Adrenal gland (tissue), 19 donors: Measurements from ENCODE around the gene YWHAE. TPM values are rescaled to one million over a fixed set of nuclear protein-coding genes. Genes with fewer than 3 reads are reported as not detected.

ENCODE experiments used
- DNase-seq, 7 donors: peaks; one replicate each; pipeline ENCODE4 v3.0.0-alpha.2; 2019 to 2020
- H3K27ac ChIP-seq, 5 donors: fragments of 200-600 bp; sonication (generic) in 4 of 5; 1 replicate in 3 of 5; 2 replicates in 2 of 5; pipeline versions ENCODE4 v1.5.1 to v1.8.0; 2016 to 2020; ENCODE audit warnings: mild to moderate bottlenecking in 1 of 5
- H3K27me3 ChIP-seq: fragments of 200-600 bp; 2 replicates; pipeline ENCODE4 v1.8.0; 2021
- H3K36me3 ChIP-seq, 2 donors: fragments of 200-600 bp; replicated peaks in 1 of 2; 1 replicate in 1 of 2; 2 replicates in 1 of 2; pipeline versions ENCODE4 v1.5.1 to v1.8.0; 2018 to 2022
- H3K4me1 ChIP-seq, 2 donors: fragments of 200-600 bp; replicated peaks in 1 of 2; 1 replicate in 1 of 2; 2 replicates in 1 of 2; pipeline versions ENCODE4 v1.5.1 to v1.8.0; 2018 to 2021
- H3K4me3 ChIP-seq, 4 donors: fragments of 200-600 bp; sonication (generic) in 3 of 4; one replicate each; pipeline ENCODE4 v1.5.1; 2016 to 2018
- H3K9me3 ChIP-seq, 3 donors: fragments of 200-600 bp; sonication (generic) in 1 of 3; replicated peaks in 1 of 3; 1 replicate in 2 of 3; 2 replicates in 1 of 3; pipeline versions ENCODE4 v1.5.1 to v1.8.0; 2016 to 2021
- CTCF ChIP-seq, 6 experiments: fragments of 450-650 bp in 4 of 6; fragments of 200-600 bp in 2 of 6; sonication (generic) in 1 of 6; IDR thresholded peaks; 1 replicate in 5 of 6; 2 replicates in 1 of 6; pipeline versions ENCODE4 v1.5.1 to v1.8.0; 2016 to 2021; ENCODE audit warnings: antibody characterized with exemption in 6 of 6, mild to moderate bottlenecking in 2 of 6, moderate library complexity in 1 of 6
- POLR2A ChIP-seq, 2 donors: fragments of 450-650 bp; IDR thresholded peaks; one replicate each; pipeline ENCODE4 v1.6.1; 2017; ENCODE audit warnings: antibody characterized with exemption in 2 of 2, mild to moderate bottlenecking in 2 of 2, moderate library complexity in 1 of 2
- WGBS, 4 donors: extraction: QIAGEN DNeasy Blood & Tissue Kit in 2 of 4; methylation state at CpG; one replicate each; pipeline versions ENCODE4 v1.1.5 to v1.1.7; 2013 to 2017; 5-methylcytosine and 5-hydroxymethylcytosine counted together
- intact Hi-C, 2 donors: fragments of 100-400 bp; cut with DNase I; formaldehyde crosslinking; loops; one replicate each; pipeline versions ENCODE4 v1.14.1 to v1.15.0; 2022 to 2023
- long read RNA-seq, 10 donors: library from polyadenylated mRNA in 3 of 10; unstranded in 2 of 10; stranded (forward) in 1 of 10; transcript quantifications; one replicate each; pipeline ENCODE4 v2.0.0 and lab custom pipeline, GENCODE V29; 2021 to 2026
- polyA plus RNA-seq, 3 donors: library from polyadenylated mRNA; stranded (reverse); fragments of 200-250 nt in 2 of 3; fragments of 350-450 nt in 1 of 3; fragmentation: Illumina TruSeq in 1 of 3; extraction: RNeasy Lipid Tissue Mini Kit (QIAGEN cat#74804) in 1 of 3; gene quantifications; one replicate each; pipeline ENCODE4 v1.2.3, GENCODE V29; 2013 to 2014
- total RNA-seq, 9 donors: library from RNA; depleted of rRNA in 4 of 9; stranded (reverse); fragments of >200 nt in 4 of 9; fragments of 120-200 nt in 1 of 9; fragmentation: NEBNext Ultra II Directional in 1 of 9; extraction: Animal tissue kit (Norgen Biotek cat#: 25700) in 1 of 9; gene quantifications; one replicate each; pipeline versions ENCODE4 v1.1.0 to v1.2.4, GENCODE V29; 2013 to 2023
- donor health status: healthy with polysubstance abuse.
- donor health status: Bipolar disorder and iron deficiency.
- donor health status: DM: yes; HTN: yes; CAD: no.
- donor health status: DM: no; HTN: no; CAD: no.
- donor health status: DM: no; HTN: no; CAD: no.
- donor health status: DM: yes; HTN: yes; CAD: no.

The YWHAE gene
- 100 to 1,000 TPM; 310 to 744 (median 539) TPM for total RNA-seq
- polyA plus RNA-seq: 100 to 1,000 TPM; 340 to 884 (median 511) TPM
- long read RNA-seq, donor 1, transcript YWHAE-201 (6 exons, 2,211 nt): major isoform, 222 of 305 reads
- long read RNA-seq, donor 1, transcript YWHAE-204 (3 exons, 691 nt): minor isoform, 11 of 305 reads
- long read RNA-seq, donor 1, transcript YWHAE-205 (2 exons, 465 nt): minor isoform, 57 of 305 reads
- long read RNA-seq, donor 1, partial matches to known transcripts: 5 of 305 reads
- long read RNA-seq, donor 1, other reads (novel, unspliced or antisense): 0 of 305 reads
- long read RNA-seq, donor 2, transcript YWHAE-205 (2 exons, 465 nt): minor isoform, 64 of 280 reads
- long read RNA-seq, donor 2, transcript YWHAE-201 (6 exons, 2,211 nt): major isoform, 121 of 280 reads
- long read RNA-seq, donor 2, transcript YWHAE-204 (3 exons, 691 nt): minor isoform, 8 of 280 reads
- long read RNA-seq, donor 2, transcript YWHAE-208 (7 exons, 1,818 nt): minor isoform, 9 of 280 reads
- long read RNA-seq, donor 2, partial matches to known transcripts: 74 of 280 reads
- long read RNA-seq, donor 2, other reads (novel, unspliced or antisense): 0 of 280 reads
- long read RNA-seq, donor 3, transcript YWHAE-205 (2 exons, 465 nt): minor isoform, 39 of 236 reads
- long read RNA-seq, donor 3, transcript YWHAE-201 (6 exons, 2,211 nt): major isoform, 163 of 236 reads
- long read RNA-seq, donor 3, partial matches to known transcripts: 23 of 236 reads
- long read RNA-seq, donor 3, other reads (novel, unspliced or antisense): 0 of 236 reads
- long read RNA-seq, donor 4, transcript YWHAE-201 (6 exons, 2,211 nt): major isoform, 147 of 197 reads
- long read RNA-seq, donor 4, transcript YWHAE-208 (7 exons, 1,818 nt): minor isoform, 5 of 197 reads
- long read RNA-seq, donor 4, partial matches to known transcripts: 2 of 197 reads
- long read RNA-seq, donor 4, other reads (novel, unspliced or antisense): 39 of 197 reads
- long read RNA-seq, donor 5, transcript YWHAE-201 (6 exons, 2,211 nt): major isoform, 325 of 356 reads
- long read RNA-seq, donor 5, transcript YWHAE-208 (7 exons, 1,818 nt): minor isoform, 17 of 356 reads
- long read RNA-seq, donor 5, partial matches to known transcripts: 4 of 356 reads
- long read RNA-seq, donor 5, other reads (novel, unspliced or antisense): 8 of 356 reads
- long read RNA-seq, donor 6, transcript YWHAE-201 (6 exons, 2,211 nt): major isoform, 89 of 176 reads
- long read RNA-seq, donor 6, partial matches to known transcripts: 7 of 176 reads
- long read RNA-seq, donor 6, other reads (novel, unspliced or antisense): 71 of 176 reads
- long read RNA-seq, donor 7, transcript YWHAE-201 (6 exons, 2,211 nt): major isoform, 60 of 180 reads
- long read RNA-seq, donor 7, transcript YWHAE-205 (2 exons, 465 nt): minor isoform, 36 of 180 reads
- long read RNA-seq, donor 7, transcript YWHAE-204 (3 exons, 691 nt): minor isoform, 7 of 180 reads
- long read RNA-seq, donor 7, partial matches to known transcripts: 76 of 180 reads
- long read RNA-seq, donor 7, other reads (novel, unspliced or antisense): 0 of 180 reads
- long read RNA-seq, donor 8, transcript YWHAE-205 (2 exons, 465 nt): minor isoform, 53 of 374 reads
- long read RNA-seq, donor 8, transcript YWHAE-201 (6 exons, 2,211 nt): major isoform, 211 of 374 reads
- long read RNA-seq, donor 8, transcript YWHAE-204 (3 exons, 691 nt): minor isoform, 22 of 374 reads
- long read RNA-seq, donor 8, transcript YWHAE-208 (7 exons, 1,818 nt): minor isoform, 12 of 374 reads
- long read RNA-seq, donor 8, partial matches to known transcripts: 73 of 374 reads
- long read RNA-seq, donor 8, other reads (novel, unspliced or antisense): 0 of 374 reads
- long read RNA-seq, donor 9, transcript YWHAE-205 (2 exons, 465 nt): minor isoform, 55 of 271 reads
- long read RNA-seq, donor 9, transcript YWHAE-204 (3 exons, 691 nt): minor isoform, 5 of 271 reads
- long read RNA-seq, donor 9, transcript YWHAE-213 (1 exons, 1,374 nt): minor isoform, 18 of 271 reads
- long read RNA-seq, donor 9, transcript YWHAE-201 (6 exons, 2,211 nt): major isoform, 127 of 271 reads
- long read RNA-seq, donor 9, partial matches to known transcripts: 56 of 271 reads
- long read RNA-seq, donor 9, other reads (novel, unspliced or antisense): 5 of 271 reads
- long read RNA-seq, donor 10, transcript YWHAE-205 (2 exons, 465 nt): minor isoform, 22 of 199 reads
- long read RNA-seq, donor 10, transcript YWHAE-204 (3 exons, 691 nt): minor isoform, 9 of 199 reads
- long read RNA-seq, donor 10, transcript YWHAE-201 (6 exons, 2,211 nt): major isoform, 70 of 199 reads
- long read RNA-seq, donor 10, partial matches to known transcripts: 95 of 199 reads
- long read RNA-seq, donor 10, other reads (novel, unspliced or antisense): 0 of 199 reads

- 0 to 1% (median 1%) methylated on average over 20 to 82 of the region's 82 CpGs for WGBS, 4 donors
- peak within 1 kb of the TSS; percentile 49 to 93 (median 91) for H3K4me3 ChIP-seq
- TF ChIP-seq POLR2A (IDR thresholded peaks at IDR 0.05) (peak; percentile 68 to 76), CTCF (IDR thresholded peaks at IDR 0.05) (peak in 2 of 6 experiments; percentile 3 to 19)
- intact Hi-C loops: no loop called here
- no peaks in the 10 kb centered on the region for H3K36me3 ChIP-seq
- H3K9me3 ChIP-seq: no peaks in the 10 kb centered on the region
- no peaks in the 10 kb centered on the region for H3K27me3 ChIP-seq
- H3K27ac ChIP-seq: peak within 1 kb of the TSS; percentile 93 to 99 (median 96)
- peaks cover 20 to 37% of the 10 kb centered on the region in 2 donors for H3K4me1 ChIP-seq
- peak; percentile 96 to 99 (median 98) for DNase-seq
Measured at GRCh38 chr17:1399679-1400512, at the start of gene YWHAE. Gene YWHAE (minus strand): TSS chr17:1400222. CDS start chr17:1400110, 112 bp downstream.

GRCh38 chr17:1449412-1449967 is 49.5 kb upstream of the YWHAE start:
- H3K4me1 ChIP-seq: peaks cover 19 to 27% of the 10 kb centered on the region in 2 donors
- H3K4me3 ChIP-seq: no peak overlapping the region
- no peaks in the 10 kb centered on the region for H3K9me3 ChIP-seq
- intact Hi-C loops: no loop called here
- 86 to 94% (median 89%) methylated on average over 5 of the region's 5 CpGs for WGBS, 4 donors
- H3K27me3 ChIP-seq: no peaks in the 10 kb centered on the region
- no peaks in the 10 kb centered on the region for H3K36me3 ChIP-seq
- no peak overlapping the region for H3K27ac ChIP-seq
- TF ChIP-seq CTCF (IDR thresholded peaks at IDR 0.05): no peak
- TF ChIP-seq POLR2A (IDR thresholded peaks at IDR 0.05): no peak
- no peak for DNase-seq
